HepG2 (cell line): ENCODE data around the gene VDAC1. TPM values are rescaled to one million over a fixed set of nuclear protein-coding genes. Genes with fewer than 3 reads are reported as not detected.

Source experiments
- ATF1 ChIP-seq: IDR thresholded peaks from 2 replicates; pipeline ENCODE4 v1.6.1; 2016; ENCODE audit warnings: mild to moderate bottlenecking, control low read depth
- KLF11 ChIP-seq: IDR thresholded peaks from 2 replicates; pipeline ENCODE4 v1.6.1; 2016; ENCODE audit warnings: missing compliant biosample characterization
- NR2C2 ChIP-seq: sonication (generic); formaldehyde crosslinking; IDR thresholded peaks from 2 replicates; pipeline ENCODE4 v1.4.0; 2020; ENCODE audit warnings: missing genetic modification reagents, mild to moderate bottlenecking, moderate library complexity, borderline replicate concordance
- NR2F1 ChIP-seq, 2 experiments: fragments of 450-650 bp in 1 of 2; formaldehyde crosslinking in 1 of 2; IDR thresholded peaks; 2 replicates each; pipeline versions ENCODE4 v1.5.0 to v1.6.1; 2016 to 2020; ENCODE audit warnings: mild to moderate bottlenecking in 1 of 2, missing compliant biosample characterization in 1 of 2, missing genetic modification reagents in 1 of 2, moderate library complexity in 1 of 2
- NR2F6 ChIP-seq, 2 experiments: IDR thresholded peaks; 2 replicates each; pipeline ENCODE4 v1.6.1; 2016; ENCODE audit warnings: antibody characterized with exemption in 1 of 2, mild to moderate bottlenecking in 1 of 2
- PHF20 ChIP-seq: sonication (generic); formaldehyde crosslinking; IDR thresholded peaks from 2 replicates; pipeline ENCODE4 v1.5.0; 2020; ENCODE audit warnings: mild to moderate bottlenecking, missing genetic modification reagents
- PHF21A ChIP-seq: sonication (generic); formaldehyde crosslinking; IDR thresholded peaks from 2 replicates; pipeline ENCODE4 v1.5.0; 2020; ENCODE audit warnings: mild to moderate bottlenecking, missing genetic modification reagents
- PRPF4 ChIP-seq: fragments of 200-400 bp; formaldehyde crosslinking; IDR thresholded peaks from 2 replicates; pipeline ENCODE4 v1.6.1; 2016; ENCODE audit warnings: low read length, low read depth; ENCODE audit not compliant: poor library complexity, severe bottlenecking
- SKI ChIP-seq: fragments of 450-650 bp; IDR thresholded peaks from one replicate; pipeline ENCODE4 v1.6.1; 2018; ENCODE audit warnings: mild to moderate bottlenecking; ENCODE audit not compliant: partially characterized antibody
- SP140L ChIP-seq: sonication (generic); formaldehyde crosslinking; IDR thresholded peaks from 2 replicates; pipeline ENCODE4 v1.4.0; 2020; ENCODE audit warnings: missing genetic modification reagents, borderline replicate concordance
- SRSF4 ChIP-seq: fragments of 200-400 bp; formaldehyde crosslinking; IDR thresholded peaks from one replicate; pipeline ENCODE4 v1.6.1; 2018; ENCODE audit warnings: mild to moderate bottlenecking, low read depth, low read length, moderate library complexity; ENCODE audit not compliant: poor library complexity, severe bottlenecking
- TAF1 ChIP-seq: sonication (generic); formaldehyde crosslinking; IDR thresholded peaks from 2 replicates; pipeline ENCODE4 v1.4.0; 2020; ENCODE audit warnings: missing genetic modification reagents
- TFDP1 ChIP-seq: IDR thresholded peaks from 2 replicates; pipeline ENCODE4 v1.6.1; 2016; ENCODE audit warnings: missing compliant biosample characterization, missing genetic modification reagents, borderline replicate concordance
- TRIM24 ChIP-seq: sonication (generic); formaldehyde crosslinking; IDR thresholded peaks from 2 replicates; pipeline ENCODE4 v1.8.0; 2022; ENCODE audit warnings: mild to moderate bottlenecking, missing genetic modification reagents
- ZBTB26 ChIP-seq: IDR thresholded peaks from 2 replicates; pipeline ENCODE4 v1.6.1; 2016; ENCODE audit warnings: missing compliant biosample characterization, missing genetic modification reagents, borderline replicate concordance
- ZFAT ChIP-seq: sonication (generic); formaldehyde crosslinking; conservative IDR thresholded peaks from 2 replicates; pipeline ENCODE4 v1.8.1; 2023; ENCODE audit warnings: missing genetic modification reagents, inconsistent platforms
- ZFX ChIP-seq: sonication (generic); formaldehyde crosslinking; IDR thresholded peaks from 2 replicates; pipeline ENCODE4 v1.4.0; 2020; ENCODE audit warnings: mild to moderate bottlenecking, low read depth, missing genetic modification reagents, moderate library complexity
- ZNF12 ChIP-seq: sonication (generic); formaldehyde crosslinking; IDR thresholded peaks from 2 replicates; pipeline ENCODE4 v1.5.0; 2020; ENCODE audit warnings: missing genetic modification reagents
- ZNF354B ChIP-seq: sonication (generic); formaldehyde crosslinking; IDR thresholded peaks from 2 replicates; pipeline ENCODE4 v1.8.0; 2022; ENCODE audit warnings: mild to moderate bottlenecking, missing genetic modification reagents
- ZNF512B ChIP-seq: sonication (generic); formaldehyde crosslinking; IDR thresholded peaks from 2 replicates; pipeline ENCODE4 v1.5.1; 2020; ENCODE audit warnings: missing genetic modification reagents, mild to moderate bottlenecking, borderline replicate concordance
- ZNF562 ChIP-seq: sonication (generic); formaldehyde crosslinking; IDR thresholded peaks from 2 replicates; pipeline ENCODE4 v1.8.0; 2022; ENCODE audit warnings: missing genetic modification reagents, borderline replicate concordance
- ZNF878 ChIP-seq: sonication (generic); formaldehyde crosslinking; IDR thresholded peaks from 2 replicates; pipeline ENCODE4 v1.8.1; 2023; ENCODE audit warnings: mild to moderate bottlenecking, missing genetic modification reagents, moderate library complexity
- ZZZ3 ChIP-seq: sonication (generic); formaldehyde crosslinking; IDR thresholded peaks from 2 replicates; pipeline ENCODE4 v1.4.0; 2020; ENCODE audit warnings: missing genetic modification reagents, mild to moderate bottlenecking, borderline replicate concordance
- polyA plus RNA-seq, 8 experiments: library from polyadenylated mRNA; depleted of rRNA in 3 of 8; stranded (reverse) in 7 of 8; unstranded in 1 of 8; fragments of >200 nt; fragmentation: Illumina TruSeq in 4 of 8; extraction: Trizol in 4 of 8; gene quantifications; 2 replicates each; pipeline versions ENCODE4 v1.2.1 to v1.2.3, GENCODE V29; 2011 to 2016; ENCODE audit warnings: low read depth in 4 of 8, missing spikeins in 1 of 8, mixed read lengths in 1 of 8; ENCODE audit not compliant: insufficient read depth in 1 of 8
- total RNA-seq, 5 experiments: library from RNA; depleted of rRNA; stranded (reverse); fragments of >200 nt; fragmentation: Illumina TruSeq; extraction: Trizol; gene quantifications; 2 replicates each; pipeline ENCODE4 v1.2.3, GENCODE V29; 2016; ENCODE audit warnings: low read depth in 1 of 5
- TF ChIP-seq, protein P1 (sequence below): sonication (generic); formaldehyde crosslinking; conservative IDR thresholded peaks from 2 replicates; pipeline ENCODE4 v1.4.0; 2020; ENCODE audit warnings: missing genetic modification reagents

VDAC1 gene
- total and polyA plus RNA-seq, 2 of the 13 experiments (the other 11 are each of a cell fraction or from before 2014, with no cell fraction given), result 112 to 380 TPM

DNA sequence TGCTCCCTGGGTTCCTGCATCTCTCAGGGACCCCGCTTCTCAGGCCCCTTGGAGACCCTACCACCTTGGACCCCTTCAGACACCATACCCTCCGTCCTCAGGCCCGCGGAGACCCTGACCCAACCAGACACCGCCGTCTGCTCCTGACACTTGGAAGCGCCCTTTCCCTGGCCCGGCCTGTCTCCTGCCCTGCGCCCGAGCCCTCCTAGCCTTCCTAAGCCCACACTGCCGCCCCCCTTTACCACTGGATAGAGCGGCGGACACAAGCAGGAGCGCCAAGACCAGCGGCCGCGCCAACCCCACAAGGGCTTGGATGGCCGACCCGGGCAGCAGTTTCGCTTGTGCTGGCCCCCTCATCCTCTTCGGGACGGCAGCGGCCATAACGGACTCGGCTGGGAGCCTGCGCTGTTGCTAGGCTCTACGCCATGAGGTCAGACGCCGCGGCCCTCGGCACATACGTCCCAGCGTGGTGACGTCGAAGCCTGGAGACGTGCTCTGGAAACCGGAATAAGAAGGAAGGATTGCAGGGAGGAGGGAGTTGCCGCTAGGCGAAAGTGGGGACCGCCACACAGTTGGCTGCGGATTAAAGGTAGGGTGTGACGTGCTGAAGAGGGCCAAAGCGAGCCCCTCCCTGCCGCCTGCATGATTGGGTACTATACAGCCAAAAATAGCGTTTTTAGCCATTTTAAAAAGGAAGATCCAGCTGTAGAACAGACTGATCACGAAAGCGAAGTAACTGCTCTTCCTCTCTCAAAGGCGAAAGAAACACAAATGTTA is 36.4 kb downstream of the VDAC1 start, which contains the start of gene C5orf15 (continued):
- TF ChIP-seq SP140L (CRISPR knock-in tag) (no peak), TRIM24 (no peak), TAF1 (CRISPR knock-in tag) (peak; percentile 98), KLF11 (CRISPR knock-in tag) (peak; percentile 68; the same call in 1 of the 2 replicates), ZNF354B (no peak), PHF20 (CRISPR knock-in tag) (peak; percentile 82), PRPF4 (no peak), ATF1 (CRISPR knock-in tag) (peak; percentile 96), ZBTB26 (peak; percentile 80; the same call in 1 of the 2 replicates), SRSF4 (no peak), ZNF878 (CRISPR knock-in tag) (no peak), ZZZ3 (CRISPR knock-in tag) (no peak; the same call in 1 of the 2 replicates), NR2F1 (CRISPR knock-in tag; IDR thresholded peaks at IDR 0.05) (no peak), PHF21A (peak; percentile 68), ZFAT (CRISPR knock-in tag) (no peak), ZFX (CRISPR knock-in tag) (peak; percentile 99), SKI (no peak), NR2C2 (CRISPR knock-in tag) (peak; percentile 75), ZNF512B (CRISPR knock-in tag) (no peak), NR2F6 (IDR thresholded peaks at IDR 0.05) (no peak), NR2F6 (CRISPR knock-in tag; IDR thresholded peaks at IDR 0.05) (peak; percentile 41; the same call in 1 of the 2 replicates), ZNF12 (peak; percentile 55; the same call in 1 of the 2 replicates), ZNF562 (CRISPR knock-in tag) (no peak), TFDP1 (CRISPR knock-in tag) (peak; percentile 38; the same call in 1 of the 2 replicates)
- TF ChIP-seq, protein P1, sequence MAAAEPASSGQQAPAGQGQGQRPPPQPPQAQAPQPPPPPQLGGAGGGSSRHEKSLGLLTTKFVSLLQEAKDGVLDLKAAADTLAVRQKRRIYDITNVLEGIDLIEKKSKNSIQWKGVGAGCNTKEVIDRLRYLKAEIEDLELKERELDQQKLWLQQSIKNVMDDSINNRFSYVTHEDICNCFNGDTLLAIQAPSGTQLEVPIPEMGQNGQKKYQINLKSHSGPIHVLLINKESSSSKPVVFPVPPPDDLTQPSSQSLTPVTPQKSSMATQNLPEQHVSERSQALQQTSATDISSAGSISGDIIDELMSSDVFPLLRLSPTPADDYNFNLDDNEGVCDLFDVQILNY, result no peak
